Embryonic facial prominence (tissue), 1 donor: Measurements from ENCODE around the gene PTPRN.
"Not testable (repeated sequence)": the region's sequence is repeated elsewhere in the genome, so short reads cannot be mapped to it uniquely, and the experiment has no call there.

Source experiments
- DNase-seq: peaks from one replicate; pipeline ENCODE4 v3.0.0-alpha.2; 2016; ENCODE audit errors: extremely low spot score

Gene PTPRN

DNA sequence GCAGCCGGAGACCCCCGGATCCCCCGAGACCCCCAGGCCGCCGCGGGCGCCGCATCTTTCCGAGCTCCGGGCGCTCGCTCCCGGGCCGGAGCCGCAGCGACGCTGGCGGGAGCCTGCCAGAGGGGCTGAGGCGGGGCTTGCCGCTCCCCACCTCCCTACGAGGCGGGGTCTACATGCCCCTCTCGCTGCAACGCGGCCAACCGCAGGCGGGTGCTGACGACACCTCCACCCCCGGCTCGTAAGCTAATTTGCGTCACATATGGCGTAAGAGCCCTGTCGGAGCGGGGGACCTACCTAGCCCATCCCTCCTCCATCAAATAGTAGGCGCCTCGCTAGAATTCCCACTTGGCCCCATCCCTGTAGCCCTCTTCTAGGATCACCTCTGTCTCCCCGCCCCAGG is at the start of gene PTPRN:
Gene PTPRN, minus strand, starts transcription at position 124 of the 400 bp plus-strand sequence. Its CDS starts 69 bp downstream, at position 55.
- no peak for DNase-seq

DNA sequence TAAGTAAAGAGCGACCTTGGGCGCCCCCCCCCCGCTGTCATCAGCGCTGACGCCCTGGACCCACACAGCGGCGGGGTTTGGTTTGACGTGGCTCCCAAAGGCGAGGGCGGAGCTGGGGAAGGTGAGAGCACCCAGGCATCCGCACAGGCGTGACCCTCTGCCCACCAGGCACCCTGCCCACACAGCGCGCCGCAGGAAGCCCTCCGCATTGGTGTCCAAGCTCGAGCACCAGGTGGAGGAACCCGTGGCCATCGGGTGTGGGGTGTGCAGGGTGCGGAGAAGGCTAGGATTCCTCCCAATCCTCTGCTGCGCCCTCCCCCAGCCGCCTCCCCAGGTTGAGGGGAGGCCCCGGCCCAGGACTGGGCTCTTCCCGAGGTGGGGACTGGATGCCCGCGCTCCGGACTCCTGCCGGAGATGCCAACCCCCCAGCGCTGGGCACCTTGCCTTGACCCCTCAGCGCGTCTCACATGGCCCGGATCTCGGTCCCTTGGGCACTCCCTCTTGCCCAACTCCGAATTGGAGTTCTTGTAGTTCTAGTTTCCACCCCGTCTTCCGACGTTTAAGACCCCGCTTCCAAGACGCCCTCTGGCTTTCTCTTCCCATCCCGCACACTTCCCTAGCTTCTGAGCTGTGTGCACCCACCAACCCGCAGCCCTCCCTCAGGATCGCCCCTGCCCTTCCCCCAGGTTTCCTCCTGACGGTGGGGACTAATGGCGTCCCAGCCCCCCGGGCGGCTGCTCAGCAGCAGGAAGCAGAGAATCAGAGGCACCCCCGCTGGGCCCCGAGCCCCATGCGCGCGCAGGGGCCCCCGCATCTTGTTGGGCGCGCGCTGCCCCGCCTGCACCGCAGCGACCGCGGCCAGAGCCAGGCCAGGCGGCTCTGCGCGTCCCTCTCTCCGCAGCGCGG is 49.2 kb upstream of the PTPRN start:
- no peak for DNase-seq

DNA sequence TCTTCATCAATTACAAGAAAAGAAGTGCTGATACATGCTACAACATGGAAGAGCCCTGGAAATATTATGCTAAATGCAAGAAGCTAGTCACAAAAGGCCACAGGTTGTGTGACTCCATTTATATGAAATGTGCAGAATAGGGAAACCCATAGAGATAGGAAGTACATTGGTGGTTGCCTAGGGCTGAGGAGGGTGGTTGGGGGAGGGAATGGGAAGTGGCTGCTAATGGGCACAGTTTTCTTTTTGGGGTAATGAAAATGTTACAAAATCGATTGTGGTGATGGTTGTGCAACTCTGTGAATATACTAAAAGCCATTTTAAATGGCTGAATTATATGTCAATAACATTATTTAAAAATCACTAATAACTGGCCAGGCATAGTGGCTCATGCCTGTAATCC is 47.6 kb upstream of the PTPRN start:
- no peak for DNase-seq

DNA sequence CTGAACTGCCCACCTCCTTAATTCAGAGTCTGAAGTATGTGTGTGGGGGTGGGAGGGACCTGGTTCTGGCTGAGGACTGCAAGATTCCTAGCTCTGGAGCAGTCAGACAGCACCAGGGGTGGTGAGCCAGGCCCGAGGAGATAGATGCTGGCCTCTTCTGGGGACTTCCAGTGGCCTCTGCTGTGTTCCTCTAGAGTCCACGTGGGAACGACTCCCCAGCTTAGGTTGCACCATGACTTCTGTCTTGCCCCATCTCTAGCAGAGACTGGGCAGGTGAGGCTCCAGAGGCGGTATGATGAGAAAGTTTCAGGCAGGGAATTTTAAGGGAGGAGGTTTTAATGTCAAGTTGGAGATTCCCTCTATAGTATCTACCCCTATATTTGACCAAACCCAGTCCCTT is 45.4 kb upstream of the PTPRN start:
- no peak for DNase-seq

DNA sequence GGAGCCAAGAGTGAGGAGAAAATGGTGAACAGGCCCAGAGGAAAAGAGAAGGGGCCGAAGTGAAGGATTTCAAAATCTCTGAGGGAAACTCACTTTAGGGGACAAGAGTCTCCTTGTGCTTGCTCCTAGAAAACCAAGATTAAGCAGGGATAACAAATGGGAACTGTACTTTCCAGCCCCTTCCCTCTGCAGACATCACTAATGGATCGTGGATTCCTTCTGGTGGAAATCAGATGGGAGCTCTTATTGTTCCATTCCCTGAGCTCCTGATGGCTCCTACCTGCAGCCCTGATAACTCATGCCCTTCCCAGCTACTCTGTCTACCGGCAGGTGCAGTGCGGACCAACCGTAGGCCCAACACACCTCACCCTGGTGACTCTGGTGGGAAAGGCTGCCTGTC is 43.9 kb upstream of the PTPRN start:
- DNase-seq, result no peak

DNA sequence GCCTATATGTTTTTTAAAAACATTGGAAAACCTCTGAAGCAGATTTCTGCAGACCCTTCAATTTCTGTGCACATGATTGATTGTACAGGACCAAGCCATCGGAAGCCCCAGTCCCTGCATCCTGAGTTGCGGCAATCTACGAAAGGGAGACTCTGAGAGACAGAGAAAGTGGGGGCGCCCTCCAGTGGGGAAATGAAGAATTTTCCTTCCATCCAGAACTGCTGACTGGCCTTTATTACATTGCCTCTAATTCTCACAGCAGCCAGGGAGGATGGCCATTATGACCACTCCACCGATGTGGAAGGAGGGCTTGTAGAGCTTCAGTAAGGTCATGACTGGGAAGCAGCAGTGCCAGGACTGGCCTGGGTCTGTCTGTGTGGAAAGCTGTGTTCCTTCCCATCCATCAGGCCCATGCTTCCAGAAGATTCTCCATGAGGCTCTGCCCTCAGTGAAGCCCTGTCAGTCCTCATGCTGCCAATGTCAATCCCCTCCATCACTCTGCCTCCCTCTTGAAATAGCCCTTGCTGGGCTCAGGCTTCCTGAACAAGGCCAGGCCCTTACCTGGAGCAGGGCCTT is 43.3 kb upstream of the PTPRN start:
- DNase-seq, result no peak

DNA sequence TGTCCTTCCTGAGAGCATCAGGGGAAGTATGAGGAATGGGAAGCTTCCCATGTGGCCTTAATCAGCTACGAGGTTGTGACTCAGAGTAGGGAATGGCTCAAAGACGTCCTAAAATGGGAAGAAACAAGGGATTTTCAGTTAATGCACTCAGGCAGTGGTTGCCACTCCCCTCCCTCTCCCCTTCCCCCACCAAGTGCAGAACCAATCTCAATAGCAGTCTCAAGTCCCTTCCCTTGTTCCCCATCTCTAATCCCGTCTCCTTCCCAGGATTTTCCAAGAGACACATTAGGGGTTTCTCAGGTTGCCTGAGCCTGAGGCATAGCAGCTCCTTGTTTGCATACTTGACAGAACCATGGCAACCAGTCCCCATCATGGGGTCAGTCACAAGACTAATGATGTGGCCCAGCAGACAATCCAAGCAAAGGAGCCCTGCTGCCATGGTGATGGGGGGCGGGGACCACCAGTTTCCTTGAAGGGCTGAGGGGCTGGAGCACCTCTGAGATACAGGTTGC is 41.6 kb upstream of the PTPRN start:
- no peak for DNase-seq

DNA sequence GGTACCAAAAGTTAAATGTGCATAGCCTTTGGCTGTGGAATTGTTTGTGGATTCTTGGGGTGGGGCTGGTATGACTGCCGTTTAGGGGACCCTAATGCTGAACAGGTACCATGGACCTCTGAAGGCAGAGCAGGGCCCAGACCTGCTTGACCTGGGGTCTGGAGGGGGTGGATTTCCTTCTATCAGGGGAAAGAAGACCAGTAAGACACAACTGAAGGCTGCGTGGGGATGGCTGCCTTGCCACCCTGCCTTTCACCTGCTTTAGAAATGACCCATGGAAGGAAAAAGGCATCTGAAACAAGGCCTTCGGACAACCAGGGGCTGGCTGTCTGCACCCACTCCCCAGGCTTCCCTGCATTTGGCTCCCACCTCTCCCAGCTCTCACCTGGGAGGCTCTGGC is 41.0 kb upstream of the PTPRN start:
- no peak for DNase-seq

DNA sequence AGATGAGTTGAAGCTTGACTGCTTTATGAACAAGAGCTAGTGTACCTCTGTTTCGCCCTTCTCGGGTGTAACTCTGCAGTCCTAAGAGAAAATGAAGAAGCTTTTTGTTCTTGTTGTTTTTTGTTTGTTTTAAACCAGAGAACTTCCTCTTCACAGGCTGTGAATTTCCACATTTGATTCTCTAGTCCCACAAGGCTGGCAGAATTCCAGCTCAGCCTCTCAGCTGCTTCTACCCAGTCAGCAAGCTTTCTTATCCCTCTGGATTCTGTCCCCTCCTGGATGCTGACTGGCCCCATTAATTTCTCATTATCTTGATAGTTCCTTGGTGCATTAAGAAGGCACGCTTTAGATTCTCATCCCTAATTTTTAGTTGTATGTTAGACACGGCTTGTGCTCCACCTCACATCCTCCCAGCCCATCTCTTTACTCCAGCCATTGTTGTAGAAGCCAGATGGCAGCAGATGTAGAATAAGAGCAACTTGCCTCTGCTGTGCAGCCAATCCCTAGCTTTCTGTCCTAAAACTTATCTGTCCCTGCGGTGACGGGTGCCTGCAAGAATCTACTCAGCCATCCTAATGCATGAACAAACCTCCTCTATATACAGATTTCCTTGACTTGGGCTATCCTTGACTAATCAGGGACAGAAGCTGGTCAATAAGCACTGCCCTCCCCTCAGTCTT is 35.7 kb upstream of the PTPRN start:
- no peak for DNase-seq

DNA sequence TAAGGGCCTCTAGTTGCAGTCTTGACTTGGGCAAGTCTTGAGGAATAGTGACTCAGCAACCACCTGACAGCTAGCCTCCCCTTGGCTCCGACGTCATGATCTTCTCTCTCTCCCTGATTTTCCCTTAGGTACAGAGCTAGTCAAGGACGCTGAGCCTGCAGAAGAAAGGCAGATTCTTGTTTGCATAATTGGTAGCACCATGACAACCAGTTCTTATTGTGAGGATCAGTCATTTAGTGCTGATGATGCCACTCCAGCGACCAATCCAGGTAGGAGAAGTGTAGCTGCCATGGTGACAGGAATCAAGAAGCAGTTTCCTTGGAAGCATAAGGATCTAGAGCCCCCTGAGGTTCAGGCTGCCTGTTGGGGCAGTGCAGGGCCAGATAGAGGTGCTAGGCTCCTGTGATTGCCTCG is 26.2 kb upstream of the PTPRN start:
- no peak for DNase-seq

DNA sequence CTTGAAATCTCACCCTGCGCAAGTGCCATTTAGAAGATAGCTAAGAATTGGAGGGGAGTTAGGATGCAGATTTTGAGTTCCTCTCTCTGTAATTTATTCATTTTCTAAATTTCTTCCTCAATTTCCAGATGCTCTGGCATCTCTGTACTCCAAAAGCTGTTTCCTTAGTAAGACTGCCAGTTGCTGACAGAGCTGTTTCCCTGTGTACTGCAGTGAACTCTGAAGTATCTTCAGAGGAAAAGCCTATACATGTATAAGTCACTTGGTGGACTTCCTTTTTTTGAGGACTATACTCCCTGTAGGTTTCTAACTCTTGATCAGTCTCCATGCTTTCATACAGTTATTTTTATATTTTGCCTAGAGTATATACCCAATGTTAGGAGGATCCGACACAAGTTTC is 24.9 kb upstream of the PTPRN start:
- DNase-seq, result no peak

DNA sequence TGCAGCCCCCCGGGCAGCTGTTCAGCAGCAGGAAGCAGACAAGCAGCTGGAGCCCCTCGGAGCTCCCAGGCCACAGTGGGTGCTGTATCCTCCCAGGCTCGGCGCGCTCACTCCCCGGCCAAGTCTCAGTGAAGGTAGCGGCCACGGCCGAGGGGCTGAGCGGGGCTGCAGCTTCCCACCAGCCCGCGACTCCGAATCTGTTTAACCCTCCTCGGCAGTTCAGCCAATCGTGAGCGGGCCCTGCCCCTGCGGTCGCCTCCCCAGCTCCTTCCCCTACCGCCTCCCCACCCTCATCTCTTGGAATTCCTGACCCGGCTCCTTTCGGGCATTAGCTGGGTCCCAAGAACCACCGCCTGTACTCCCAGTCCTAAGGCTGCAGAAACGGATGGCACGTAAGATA is 23.3 kb upstream of the PTPRN start, which contains the start of gene RESP18:
Gene RESP18, minus strand, starts transcription at position 203 of the 400 bp plus-strand sequence.
- no peak for DNase-seq

DNA sequence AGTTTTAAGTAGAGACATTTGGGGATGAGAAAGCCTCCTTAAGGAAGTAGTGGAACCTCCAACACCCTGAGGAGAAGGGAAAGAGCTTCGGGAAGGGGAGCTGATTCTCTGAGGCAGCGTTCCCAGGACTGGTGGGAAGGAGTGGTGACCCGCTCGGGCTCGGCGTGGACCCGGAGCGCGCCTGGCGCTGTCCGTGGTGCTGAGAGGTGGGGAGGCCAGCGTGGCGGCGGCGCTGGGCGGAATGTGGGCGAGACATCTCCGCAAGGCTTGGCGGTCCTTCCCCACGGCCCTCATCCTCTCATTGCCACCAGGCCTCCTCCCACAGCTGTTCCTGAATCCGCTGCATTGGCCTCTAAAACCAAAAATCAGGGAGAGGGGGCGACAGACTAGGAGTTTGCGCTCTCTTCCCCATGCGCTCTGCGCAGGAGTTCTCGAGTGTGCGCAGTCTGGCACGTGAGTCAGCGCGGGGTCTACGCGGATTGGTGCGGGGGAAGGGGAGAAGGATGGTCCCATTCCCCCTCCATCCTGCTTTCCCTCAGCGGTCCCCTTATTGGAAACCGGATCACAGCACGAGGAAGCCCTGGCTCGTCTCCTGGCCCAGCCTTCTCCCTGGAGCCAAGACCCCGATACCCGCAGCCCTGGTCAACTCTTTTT is 22.5 kb upstream of the PTPRN start:
- DNase-seq, result no peak

DNA sequence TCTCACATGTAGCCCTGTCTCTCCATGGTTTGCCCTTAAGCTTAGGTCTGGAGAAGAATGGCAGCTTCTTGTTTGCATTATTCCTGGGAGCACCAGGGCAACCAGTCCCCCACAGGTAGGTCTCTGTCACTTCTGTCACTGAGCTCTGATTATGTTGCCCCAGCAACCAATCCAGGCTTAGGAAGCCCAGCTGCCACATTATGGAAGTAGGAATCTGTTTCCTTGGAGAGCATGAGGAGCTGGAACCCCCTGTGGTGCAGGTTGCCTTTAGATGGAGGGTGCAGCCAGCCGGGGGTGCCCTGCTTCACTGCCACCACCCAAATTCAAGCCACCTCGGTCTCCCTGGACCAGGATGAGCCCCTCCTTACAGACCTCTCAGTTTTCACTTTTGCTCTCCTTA is 18.5 kb upstream of the PTPRN start:
- no peak for DNase-seq

DNA sequence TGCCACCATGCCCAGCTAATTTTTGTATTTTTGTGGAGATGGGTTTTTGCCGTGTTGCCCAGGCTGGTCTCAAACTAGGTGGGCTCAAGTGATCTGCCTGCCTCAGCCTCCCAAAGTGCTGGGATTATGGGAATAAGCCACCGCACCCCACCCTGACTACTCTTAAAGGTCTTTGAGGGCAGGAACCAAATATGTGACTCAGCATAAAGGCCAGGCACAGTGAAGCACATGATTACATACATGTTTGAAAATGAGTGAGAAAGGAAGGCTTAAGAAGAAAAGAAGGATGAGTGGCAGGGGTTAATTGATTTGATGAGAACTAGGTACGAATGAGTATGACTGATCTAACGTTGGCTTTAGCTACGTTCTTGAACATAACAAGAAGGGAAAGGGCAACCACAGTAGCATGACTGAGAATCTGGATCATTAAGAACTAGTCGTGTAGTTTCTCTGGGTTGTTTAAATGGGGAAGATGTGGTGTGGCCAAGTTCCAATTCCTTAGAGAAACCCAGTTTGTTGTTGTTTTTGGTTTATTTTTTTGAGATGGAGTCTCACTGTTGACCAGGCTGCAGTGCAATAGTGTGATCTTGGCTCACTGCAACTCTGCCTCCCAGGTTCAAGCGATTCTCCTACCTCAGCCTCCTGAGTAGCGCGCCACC is 16.6 kb upstream of the PTPRN start:
- no peak for DNase-seq

DNA sequence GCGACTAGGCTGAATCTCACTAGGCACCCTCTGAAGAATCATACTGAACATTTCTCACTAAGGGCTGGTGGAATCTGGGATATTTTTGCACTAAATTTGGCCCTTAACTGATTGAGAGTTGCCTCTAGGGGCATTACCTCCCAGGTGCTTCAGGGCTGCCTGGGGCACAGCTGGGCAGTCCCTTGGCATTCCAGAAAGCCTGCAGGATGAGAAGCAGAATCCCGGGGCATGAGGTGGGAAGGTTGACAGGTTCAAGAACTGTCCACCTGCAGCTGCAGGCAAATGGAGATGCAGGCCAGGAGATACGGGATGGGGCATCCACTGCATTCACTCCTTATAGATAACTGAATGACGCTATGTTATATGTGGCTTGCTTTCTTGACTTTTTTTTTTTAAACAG is 15.9 kb upstream of the PTPRN start:
- no peak for DNase-seq

DNA sequence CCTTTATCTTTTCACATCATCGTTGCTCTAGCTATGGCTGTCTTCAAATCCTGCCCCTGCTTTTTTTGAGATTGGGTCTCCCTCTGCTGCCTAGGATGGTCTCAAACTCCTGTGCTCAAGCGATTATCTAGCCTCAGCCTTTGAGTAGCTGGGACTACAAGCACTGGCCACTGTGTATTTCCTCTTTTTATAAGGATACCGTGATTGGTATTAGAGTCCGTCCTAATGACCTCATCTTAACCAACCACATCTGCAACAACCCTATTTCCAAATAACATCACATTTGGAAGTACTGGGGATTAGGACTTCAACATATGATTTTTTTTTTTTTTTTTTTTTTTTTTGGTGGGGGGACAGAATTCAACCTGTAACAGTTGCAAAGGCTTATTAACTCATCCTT is 14.2 kb upstream of the PTPRN start:
- no peak for DNase-seq

DNA sequence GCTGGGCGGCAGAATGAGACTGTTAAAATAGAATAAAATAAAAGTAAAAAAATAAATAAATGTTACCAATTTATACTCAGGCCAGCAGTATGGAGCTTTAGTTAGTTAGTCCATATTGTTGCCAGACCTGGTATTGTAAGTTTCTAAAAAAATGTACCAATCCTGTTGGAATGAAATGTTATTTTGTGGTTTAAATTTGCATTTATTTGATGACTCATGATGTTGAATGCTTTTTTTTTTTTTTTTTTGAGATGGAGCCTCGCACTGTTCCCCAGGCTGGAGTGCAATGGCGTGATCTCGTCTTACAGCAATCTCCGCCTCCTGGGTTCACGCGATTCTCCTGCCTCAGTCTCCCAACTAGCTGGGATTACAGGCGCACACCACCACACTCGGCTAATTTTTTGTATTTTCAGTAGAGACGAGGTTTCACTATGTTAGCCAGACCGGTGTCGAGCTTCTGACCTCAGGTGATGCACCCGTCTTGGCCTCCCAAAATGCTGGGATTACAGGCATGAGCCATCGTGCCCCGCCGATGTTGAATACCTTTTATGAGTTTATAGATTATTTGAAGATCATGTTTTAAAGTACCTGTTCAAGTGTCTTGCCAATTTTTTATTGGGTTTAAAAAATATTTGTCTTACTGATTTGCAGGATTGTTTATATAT is 5.7 kb upstream of the PTPRN start:
- DNase-seq, result no peak

DNA sequence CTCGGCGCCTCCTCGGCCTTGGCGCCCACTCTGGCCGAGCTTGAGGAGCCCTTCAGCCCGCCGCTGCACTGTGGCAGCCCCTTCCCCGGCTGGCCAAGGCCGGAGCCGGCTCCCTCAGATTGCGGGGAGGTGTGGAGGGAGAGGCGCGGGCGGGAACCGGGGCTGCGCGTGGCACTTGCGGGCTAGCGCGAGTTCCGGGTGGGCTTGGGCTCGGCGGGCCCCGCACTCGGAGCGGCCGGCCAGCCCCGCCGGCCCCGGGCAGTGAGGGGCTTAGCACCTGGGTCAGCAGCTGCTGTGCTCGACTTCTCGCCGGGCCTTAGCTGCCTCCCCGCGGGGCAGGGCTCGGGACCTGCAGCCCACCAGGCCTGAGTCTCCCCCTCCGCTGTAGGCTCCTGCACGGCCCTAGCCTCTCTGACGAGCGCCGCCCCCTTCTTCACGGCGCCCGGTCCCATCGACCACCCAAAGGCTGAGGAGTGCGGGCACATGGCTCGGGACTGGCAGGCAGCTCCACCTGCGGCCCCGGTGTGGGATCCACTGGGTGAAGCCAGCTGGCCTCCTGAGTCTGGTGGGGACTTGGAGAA is 3.6 kb upstream of the PTPRN start:
- not testable (repeated sequence) for DNase-seq
